DMS 273 (cell line): ENCODE results near the gene ZNRF3.
A peak's percentile ranks its signal among the peaks of the same experiment; 100 is the strongest.

Experiments
- DNase-seq: peaks from one replicate; lab custom pipeline; 2025; ENCODE audit not compliant: unreplicated experiment; lab: John Stamatoyannopoulos, UW

Gene ZNRF3

DNA sequence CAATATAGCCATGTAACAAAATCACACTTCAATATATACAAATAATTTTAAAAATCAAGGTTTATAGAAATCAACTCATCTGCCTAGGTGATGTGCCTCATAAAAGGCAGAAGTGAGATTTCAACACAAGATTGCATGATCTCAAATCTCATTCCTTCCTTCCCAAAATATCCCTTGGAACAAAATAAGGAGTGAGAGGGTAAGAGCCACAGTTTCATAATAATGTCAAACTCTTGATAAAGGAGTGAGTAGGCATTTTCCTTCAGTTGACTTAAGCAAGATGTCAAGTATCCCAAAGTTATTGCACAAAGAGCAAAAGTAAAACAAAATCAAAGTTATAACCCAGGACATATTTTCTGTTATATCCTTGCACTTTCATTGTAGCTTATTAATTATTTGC is 97.0 kb downstream of the ZNRF3 start:
- DNase-seq: no peak

DNA sequence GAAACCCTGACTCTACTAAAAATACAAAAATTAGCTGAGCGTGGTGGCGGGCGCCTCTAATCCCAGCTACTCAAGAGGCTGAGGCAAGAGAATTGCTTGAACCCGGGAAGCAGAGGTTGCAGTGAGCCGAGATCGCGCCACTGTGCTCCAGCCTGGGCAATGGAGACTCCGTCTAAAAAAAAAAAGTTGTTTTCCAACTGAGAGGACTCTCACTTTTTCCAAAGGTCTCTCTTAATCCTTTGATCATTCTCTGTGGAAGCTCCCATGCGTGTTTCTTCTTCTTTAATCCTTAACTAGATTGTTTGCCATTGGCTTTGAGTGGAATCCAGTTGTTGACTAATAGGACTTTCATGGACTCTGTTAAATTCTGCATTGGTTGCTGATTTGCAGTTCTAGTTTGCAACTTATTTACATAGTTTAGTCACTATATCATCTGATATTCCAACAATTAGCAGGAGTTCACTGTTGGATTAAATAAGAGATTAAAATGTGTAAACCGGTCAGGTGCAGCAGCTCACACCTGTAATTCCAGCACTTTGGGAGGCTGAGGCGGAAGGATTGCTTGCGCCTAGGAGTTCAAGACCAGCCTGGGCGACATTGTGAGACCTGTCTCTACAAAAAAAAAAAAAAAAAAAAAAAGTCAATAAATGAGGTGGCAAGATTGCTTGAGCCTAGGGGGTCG is 98.6 kb downstream of the ZNRF3 start:
- DNase-seq: no peak

DNA sequence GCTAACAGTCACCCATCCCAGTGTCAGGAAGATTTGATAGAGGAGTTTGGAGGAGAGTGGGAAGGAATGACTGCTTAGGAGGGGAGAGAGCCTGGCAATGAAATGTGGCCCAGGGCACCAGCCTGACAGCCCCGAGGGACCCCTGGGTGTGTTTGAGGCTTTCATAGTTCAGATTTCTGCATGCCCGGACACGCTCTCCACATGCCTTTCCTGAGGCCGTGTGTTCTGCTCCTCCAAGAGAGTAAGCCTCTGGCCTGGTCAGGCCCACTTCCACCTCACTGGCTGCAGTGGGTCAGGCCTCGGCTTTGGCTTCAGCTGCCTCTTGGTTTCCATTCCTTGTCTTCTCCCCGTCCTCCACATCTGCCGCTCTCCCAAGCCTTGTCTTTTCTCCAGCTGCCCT is 99.8 kb downstream of the ZNRF3 start:
- DNase-seq: peak; percentile 50

DNA sequence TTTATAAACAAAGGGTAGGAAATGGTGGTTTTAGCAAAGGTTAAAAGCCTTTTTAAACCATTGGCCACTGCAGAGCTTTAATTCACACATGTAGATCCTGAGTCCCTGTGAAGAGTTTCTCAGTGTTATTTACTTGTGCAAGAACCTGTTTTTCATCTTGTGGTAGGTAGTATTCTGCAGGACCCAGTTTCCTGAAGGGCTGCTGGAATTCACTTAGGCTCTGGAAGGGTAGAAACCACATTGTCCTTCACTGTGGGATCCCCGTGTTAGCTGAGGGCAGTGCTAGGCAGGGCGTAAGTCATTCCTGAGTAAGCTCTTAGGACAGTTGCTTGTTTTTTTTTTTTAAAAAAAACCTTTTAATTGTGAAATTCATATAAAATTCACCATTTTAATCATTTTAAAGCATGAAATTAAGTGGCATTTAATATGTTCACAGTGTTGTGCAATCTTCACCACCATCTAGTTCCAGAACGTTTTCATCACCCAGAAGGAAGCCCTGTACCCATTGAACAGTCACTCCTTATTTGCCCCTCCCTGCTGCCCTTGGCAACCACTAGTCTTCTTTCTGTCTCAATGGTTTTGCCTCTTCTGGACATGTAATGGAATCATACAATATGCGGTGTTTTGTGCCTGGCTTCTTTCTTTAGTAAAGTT is 100.5 kb downstream of the ZNRF3 start:
- DNase-seq: no peak

DNA sequence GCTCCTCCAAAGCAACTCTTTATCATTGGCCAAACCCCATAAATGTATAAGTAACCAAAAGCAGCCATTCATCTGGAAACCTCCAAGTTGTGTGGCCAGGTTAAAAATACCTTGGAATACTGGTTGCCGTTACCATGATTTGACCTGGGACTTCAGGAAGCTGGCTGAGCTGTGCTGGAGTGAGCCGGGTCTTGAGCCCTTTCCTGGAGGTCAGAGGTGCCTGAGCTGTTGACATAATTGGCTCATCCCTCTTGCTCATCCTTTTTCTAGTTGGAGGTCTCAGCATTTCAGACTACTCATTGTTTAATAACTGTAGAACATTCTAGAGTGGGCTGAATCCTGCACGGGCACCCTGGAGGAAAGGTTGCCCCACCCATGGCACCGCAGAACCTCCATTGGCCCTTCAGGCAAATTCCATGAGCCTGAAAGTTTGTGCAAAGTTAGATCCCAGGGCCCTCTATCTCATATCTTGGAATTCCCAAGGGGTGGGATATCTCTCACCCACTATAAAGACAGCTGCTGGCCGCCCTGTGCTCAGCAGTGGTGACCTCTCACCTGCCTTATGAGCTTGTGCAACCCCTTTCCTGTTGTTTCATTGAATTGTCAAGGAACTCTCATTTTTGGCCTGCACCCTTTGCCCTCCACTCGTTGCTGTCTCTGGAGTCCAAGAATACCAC is 101.2 kb downstream of the ZNRF3 start:
- no peak for DNase-seq

DNA sequence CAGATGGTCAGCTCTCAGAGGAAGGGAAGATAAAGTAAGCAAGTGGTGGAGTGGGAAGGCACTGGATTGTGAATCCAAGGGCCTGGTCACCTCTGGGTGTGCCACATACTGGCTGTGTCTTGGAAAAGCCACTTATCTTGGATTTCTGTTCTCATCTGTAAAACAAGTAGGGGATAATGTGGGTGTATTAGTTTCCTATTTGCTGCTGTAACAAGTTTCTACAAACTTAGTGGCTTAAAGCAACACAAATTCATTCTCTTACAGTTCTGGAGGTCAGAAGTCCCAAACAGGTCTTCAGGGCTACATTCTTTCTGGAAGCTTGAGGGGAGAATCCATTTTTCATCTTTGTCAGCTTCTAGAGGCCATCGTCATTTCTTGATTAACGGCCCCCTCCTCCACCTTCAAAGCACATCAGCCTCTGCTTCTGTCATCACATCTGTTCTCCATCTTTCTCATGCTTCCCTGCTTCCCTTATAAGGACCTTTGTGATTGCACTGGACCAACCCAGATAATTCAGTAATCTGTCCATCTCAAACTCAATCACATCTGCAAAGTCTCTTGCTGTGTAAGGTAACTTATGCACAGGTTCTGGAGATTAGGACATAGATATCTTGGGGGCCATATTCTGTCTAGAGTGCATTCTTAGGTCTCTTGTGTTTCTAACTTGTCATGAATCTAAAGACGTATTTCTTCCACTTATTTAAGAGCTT is 102.4 kb downstream of the ZNRF3 start:
- DNase-seq: no peak

DNA sequence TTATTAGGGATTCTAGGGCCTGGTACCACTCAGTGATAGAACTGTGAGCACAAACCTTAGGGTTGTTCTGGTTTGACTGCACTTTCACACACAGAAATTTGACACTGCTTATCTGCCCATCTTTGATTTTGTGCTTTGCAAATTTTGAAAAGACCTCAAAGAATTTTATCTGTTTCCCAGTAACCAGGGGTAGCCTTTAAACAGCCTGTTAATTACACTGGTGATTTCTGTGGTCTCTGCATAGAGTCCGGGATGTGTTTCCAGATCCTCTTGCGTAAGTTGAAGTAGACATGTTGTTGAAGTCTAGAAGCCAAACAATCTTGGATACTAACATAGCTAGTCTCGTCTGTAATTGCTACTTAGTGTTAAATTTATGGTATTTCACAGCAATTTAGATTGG is 103.0 kb downstream of the ZNRF3 start:
- DNase-seq: no peak

DNA sequence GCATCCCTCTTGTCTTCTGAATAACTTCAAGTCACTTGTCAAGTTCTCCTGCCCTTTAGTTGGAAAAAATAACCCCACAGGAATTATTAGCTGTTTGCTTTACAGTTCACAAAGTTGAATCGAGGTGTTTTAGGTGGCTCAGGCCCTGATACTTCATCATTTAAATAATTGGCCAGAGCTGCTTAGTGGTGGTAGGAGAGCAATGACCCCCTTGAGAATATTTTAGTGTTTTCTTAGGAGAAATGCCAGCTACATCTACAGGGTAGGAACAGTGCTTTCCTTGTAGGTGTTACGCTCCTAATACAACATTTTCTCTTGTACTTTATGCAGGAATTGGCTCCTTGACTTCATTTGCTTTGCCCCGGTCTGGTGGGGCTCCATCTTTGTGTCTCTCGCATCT is 105.1 kb downstream of the ZNRF3 start:
- no peak for DNase-seq

DNA sequence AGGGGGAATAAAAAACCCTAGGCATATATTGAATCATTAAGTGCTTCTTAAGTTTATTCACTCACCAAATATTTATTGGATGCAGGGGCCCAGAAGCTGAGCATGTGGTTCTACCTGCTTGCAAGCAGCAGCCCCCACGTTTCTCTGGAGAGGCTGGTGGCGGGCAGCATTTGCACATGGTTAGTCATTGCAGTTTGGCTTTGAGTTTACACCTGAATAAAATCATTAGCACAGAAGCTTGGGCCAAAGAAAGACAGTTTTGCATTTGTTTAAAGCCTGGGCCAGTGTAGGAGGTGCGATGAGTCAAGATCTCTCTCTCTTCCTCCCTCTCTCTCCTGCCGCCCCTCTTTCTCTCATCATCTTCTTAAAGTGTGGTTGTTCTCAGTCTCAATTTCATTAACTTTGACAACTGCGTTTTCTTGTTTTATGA is 105.7 kb downstream of the ZNRF3 start:
- no peak for DNase-seq

DNA sequence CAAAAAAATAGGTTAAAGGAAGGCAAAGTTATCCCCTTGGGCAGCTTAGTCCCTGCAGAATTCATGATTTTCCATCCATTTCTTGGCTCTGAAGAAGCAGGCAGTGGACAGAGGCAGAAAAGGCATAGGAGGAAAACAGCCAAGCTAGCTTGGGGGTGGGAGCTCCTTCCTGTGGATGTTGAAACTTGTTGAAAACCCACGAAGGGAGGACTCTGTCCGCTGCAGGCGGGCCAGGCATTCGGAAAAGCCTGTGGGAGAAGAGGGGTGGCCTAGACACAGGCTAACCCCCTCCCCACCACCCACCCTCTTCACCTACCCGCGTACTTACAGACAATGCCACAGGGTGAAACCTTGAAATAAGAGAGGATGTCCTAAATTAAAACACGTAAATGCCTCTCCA is 106.1 kb downstream of the ZNRF3 start:
- DNase-seq: no peak

DNA sequence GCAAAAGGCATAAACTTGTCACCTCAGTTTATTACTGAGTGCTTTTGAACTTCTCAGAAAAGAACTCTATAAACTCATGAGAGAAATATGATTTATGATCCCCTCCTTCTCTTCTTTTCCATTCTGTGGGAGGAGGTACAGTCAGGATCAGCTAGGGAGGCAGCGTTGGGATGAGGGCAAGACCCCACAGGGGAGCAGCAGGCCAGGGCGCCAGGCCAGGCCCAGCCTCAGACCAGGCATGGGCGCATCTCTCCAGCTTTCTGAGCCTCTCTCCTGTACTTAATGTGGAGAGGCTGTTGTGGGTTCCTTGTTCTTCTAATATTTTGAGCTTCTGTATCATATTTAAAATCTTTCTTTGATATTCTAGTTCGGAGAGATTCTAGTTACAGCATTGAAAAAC is 106.5 kb downstream of the ZNRF3 start:
- DNase-seq: no peak

DNA sequence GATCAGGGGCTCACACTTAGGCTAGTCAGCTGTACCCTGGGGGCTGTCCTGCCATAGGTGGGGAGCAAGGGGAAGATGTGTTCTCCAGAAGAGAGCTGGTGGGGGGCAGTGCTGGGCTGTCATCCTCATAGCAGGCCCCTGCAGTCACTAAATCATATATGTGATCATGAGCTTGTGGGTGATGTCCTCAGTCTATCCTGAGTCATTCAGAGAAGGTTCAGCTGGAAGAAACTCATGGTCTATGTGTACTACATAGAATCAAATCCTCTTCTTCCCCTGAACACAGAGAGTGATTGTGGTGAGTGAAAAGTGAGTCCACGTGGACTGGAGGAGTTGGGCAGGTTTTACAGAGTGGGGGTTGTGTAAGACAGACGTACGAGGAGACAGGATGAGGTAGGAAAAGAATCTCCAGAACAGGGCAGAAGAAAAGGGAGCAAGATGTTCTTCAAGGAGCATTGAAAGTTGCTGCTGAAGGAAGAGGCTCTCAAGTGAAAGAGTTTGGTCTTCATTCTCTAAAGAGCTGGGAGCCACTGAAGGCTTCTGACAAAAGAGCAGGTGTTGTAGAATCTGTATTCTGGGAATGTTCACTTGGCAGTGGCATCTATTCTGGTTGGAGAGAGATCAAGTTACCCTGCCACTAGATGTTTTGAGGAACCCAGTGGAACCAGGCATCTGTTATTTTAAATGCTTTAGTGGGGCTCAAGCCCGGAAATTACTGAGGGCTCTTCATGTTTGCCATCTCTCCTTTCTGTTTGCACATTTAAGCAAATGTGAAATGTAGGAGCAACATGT is 109.4 kb downstream of the ZNRF3 start:
- DNase-seq: peak; percentile 63

DNA sequence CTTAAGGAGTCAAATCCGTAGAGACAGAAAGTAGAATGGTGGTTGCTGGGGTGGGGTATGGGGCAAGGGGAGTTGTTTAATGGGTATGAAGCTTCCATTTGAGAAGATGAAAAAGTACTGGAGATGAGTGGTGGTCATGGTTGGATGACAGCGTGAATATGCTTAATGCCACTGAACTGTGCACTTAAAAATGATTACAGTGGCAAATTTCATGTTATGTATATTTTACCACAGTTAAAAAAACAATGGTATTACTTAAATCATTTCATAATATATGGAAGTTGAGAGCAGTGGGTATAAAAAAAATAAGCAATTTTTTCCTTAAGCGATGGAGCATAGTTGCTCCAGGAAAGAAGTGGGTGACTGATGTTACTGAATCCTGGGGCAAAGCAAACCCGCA is 111.2 kb downstream of the ZNRF3 start:
- DNase-seq: no peak

DNA sequence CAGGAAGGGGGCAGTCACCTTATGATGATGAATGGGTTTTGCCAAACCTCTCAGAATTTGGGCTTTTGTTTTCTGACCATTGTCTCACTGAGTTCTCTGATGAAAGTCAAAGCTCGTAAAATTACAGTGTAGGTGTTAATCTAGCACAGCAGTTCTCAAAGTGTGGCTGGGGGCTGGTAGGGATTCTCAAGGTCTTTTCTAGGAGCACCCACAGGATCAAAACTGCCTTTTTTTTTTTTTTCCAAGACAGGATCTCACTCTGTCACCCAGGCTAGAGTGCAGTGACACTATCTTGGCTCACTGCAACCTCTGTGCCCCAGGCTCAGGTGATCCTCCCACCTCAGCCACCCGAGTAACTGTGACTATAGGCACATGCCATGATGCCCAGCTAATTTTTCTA is 112.2 kb downstream of the ZNRF3 start:
- no peak for DNase-seq

DNA sequence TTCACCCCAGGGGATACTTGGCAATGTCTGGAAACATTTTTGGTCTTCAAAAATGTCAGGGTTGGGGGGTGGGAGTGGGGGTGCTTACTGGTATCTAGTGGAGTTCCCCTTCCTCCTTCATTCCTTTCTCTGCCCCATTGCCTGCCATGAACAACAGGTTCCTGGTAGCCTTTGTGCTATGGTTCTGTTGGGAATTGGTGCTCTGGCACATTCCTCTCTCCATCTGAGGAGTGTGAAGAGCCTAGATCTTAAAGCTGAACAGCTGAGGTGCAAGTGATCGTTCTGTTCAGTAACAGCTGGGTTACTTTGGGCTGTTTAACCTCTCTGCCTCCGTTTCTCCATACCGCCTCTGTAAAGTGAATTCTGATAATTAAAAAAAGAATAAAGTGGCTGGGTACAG is 114.0 kb downstream of the ZNRF3 start:
- no peak for DNase-seq

DNA sequence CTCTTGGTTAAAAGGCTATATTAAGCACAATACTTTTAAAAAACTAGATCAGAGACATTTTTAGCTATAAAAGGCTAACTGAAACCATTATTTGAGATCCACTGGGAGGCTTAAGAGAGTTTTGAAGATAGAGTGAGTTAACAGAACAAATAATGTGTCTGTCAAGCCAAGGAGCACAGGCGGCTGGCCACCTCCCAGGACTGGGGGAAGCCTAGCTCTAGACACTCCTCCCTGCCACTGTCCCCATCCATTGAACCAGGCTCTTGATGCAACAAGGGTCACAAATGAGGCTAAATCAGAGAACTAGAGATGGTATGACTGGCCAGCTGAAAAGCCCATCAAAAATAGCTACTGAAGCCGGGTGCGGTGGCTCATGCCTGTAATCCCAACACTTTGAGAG is 115.3 kb downstream of the ZNRF3 start:
- DNase-seq: no peak

DNA sequence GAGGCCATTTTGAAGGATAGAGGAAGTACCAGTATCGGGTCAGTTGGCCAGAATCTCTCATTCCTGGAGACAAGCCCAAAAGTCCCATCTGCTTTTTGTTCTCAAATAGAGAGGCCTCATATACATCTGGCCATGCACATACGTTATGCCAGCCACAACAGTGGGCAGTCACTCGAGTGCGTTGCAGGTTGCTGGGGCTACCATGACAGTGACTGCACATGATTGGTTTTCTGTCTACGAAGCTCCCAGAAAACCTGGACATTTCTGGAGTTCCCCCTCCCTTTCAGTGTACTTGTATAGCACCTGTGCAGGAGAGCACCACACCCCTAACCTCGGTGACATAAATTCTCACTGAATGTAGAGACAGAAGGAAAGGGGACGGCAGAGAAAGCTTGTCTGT is 116.1 kb downstream of the ZNRF3 start:
- peak; percentile 19 for DNase-seq

DNA sequence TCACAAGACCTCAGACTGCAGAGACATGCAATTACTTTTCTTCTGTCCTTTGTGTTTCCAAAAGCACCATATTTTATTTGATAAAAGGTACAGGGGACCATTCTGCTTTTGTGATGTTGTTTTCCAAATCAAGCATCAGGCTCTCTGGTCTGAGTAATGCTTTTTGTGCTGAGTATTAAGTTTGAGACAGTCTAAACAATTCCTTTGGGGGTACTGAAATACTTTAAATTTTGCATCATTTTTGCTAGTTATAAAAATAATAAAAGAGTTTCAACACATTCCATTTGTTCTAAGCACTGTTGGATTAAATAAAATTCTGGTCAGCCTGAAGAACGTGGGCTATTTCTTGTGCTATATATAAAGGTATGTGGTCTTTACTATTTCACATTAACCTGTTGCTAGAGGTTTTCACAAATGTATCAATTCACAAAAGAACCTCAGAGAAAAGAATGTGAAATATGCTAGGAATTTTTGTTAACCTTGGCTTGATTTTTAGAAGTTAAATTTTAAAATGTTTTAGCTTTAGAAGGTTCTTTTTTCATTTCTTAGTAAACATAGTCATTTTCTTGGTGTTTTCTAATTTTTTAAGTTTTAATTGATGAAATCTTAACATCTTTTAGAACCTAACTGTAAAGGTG is 116.7 kb downstream of the ZNRF3 start:
- DNase-seq: no peak

DNA sequence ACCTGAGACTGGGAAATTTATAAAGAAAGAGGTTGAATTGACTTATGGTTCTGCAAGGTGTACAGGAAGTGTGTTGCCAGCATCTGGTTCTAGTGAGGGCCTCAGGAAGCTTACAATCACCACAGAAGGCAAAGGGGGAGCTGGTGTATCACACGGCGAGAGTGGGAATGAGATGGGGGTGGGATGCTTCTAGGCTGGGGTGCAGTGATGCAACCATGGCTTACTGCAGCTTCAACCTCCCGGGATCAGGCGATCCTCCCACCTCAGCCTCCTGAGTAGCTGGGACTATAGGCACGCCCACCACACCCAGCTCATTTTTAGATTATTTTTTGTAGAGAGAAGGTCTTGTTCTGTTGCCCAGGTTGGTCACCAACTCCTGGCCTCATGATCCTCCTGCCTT is 117.3 kb downstream of the ZNRF3 start:
- no peak for DNase-seq

DNA sequence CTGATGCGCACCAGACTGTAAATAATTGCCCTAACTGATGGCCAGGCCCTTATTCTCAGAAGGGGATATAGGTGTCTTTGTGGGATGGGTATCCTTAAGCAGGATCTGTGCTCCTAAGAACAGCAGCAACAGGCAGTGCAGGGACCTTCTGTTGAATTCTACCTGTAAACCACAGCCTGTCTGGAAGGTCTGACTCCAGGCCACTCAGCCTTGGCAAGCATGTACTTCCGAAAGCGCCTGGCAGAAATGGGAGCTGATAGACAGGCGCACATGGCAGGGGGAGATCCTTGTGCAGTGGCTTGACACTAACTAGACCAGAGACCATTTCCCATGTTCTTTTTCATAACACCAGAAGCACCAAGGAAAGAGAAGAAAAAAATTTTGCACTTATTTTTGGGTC is 119.2 kb downstream of the ZNRF3 start:
- peak; percentile 20 for DNase-seq

DNA sequence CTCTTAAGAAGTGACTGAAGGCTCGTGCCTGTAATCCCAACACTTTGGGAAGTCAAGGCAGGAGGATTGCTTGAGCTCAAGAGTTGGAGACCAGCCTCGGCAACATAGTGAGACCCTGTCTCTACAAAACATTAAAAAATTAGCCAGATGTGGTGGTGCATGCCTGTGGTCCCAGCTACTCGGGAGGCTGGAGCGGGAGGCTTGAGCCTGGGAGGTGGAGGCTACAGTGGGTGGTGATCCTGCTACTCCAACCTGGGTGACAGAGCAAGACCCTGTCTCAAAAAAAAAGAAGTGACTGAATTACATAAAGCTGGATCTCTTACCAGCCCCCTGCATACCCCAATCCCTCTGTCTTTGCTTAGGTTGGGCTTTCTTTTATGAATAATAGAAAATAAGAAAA is 120.2 kb downstream of the ZNRF3 start:
- no peak for DNase-seq
